Measurements from ENCODE around the gene SH2D3A.

GRCh38 chr19:6754136-6754535 lies 13.1 kb downstream of the SH2D3A start:
- no peak for TF ChIP-seq CTCF (IDR thresholded peaks at IDR 0.05)
- TF ChIP-seq SIN3A (IDR thresholded peaks at IDR 0.05; ENCODE audit: borderline replicate concordance, insufficient read depth, low read depth, low read length), result no peak
